IMR-90 (cell line): Measurements from ENCODE around the gene RUNX3.

Source experiments
- BHLHE40 ChIP-seq: fragments of 150-350 bp; IDR thresholded peaks from 2 replicates; pipeline ENCODE4 v1.6.1; 2016; ENCODE audit warnings: mild to moderate bottlenecking, low read depth, low read length
- CEBPB ChIP-seq: IDR thresholded peaks from 2 replicates; pipeline ENCODE4 v1.6.1; 2012; ENCODE audit warnings: low read depth, low read length, improper control_type of control experiment
- CHD1 ChIP-seq: IDR thresholded peaks from 2 replicates; pipeline ENCODE4 v1.6.1; 2012; ENCODE audit warnings: low read depth, low read length, improper control_type of control experiment
- FOS ChIP-seq: fragments of 150-350 bp; IDR thresholded peaks from 2 replicates; pipeline ENCODE4 v1.6.1; 2016; ENCODE audit warnings: low read depth, low read length
- MAZ ChIP-seq: IDR thresholded peaks from 2 replicates; pipeline ENCODE4 v1.6.1; 2012; ENCODE audit warnings: low read depth, mild to moderate bottlenecking, low read length, improper control_type of control experiment, moderate library complexity, borderline replicate concordance
- MXI1 ChIP-seq: IDR thresholded peaks from 2 replicates; pipeline ENCODE4 v1.6.1; 2012; ENCODE audit warnings: low read depth, mild to moderate bottlenecking, low read length, moderate library complexity, borderline replicate concordance
- POLR2A ChIP-seq: IDR thresholded peaks from 2 replicates; pipeline ENCODE4 v1.6.1; 2012; ENCODE audit warnings: mild to moderate bottlenecking, low read depth, low read length
- RAD21 ChIP-seq: IDR thresholded peaks from 2 replicates; pipeline ENCODE4 v1.6.1; 2012; ENCODE audit warnings: low read length, improper control_type of control experiment
- RCOR1 ChIP-seq: IDR thresholded peaks from 2 replicates; pipeline ENCODE4 v1.6.1; 2012; ENCODE audit warnings: mild to moderate bottlenecking, low read length, improper control_type of control experiment; ENCODE audit not compliant: insufficient replicate concordance
- SMC3 ChIP-seq: fragments of 150-350 bp; IDR thresholded peaks from 2 replicates; pipeline ENCODE4 v1.6.1; 2016; ENCODE audit warnings: low read depth, mild to moderate bottlenecking, antibody characterized with exemption, low read length, moderate library complexity
- TF ChIP-seq, protein P1 (sequence below): fragments of 150-350 bp; IDR thresholded peaks from 2 replicates; pipeline ENCODE4 v1.6.1; 2016; ENCODE audit warnings: low read depth, mild to moderate bottlenecking, low read length, moderate library complexity, borderline replicate concordance
- TF ChIP-seq, protein P2 (sequence below): conservative IDR thresholded peaks from 2 replicates; pipeline ENCODE4 v1.5.1; 2012; ENCODE audit warnings: mild to moderate bottlenecking, low read depth, low read length, improper control_type of control experiment
- TF ChIP-seq, protein P3 (sequence below): fragments of 150-350 bp; IDR thresholded peaks from 2 replicates; pipeline ENCODE4 v1.6.1; 2017; ENCODE audit warnings: mild to moderate bottlenecking, antibody characterized with exemption, low read length, low read depth

DNA sequence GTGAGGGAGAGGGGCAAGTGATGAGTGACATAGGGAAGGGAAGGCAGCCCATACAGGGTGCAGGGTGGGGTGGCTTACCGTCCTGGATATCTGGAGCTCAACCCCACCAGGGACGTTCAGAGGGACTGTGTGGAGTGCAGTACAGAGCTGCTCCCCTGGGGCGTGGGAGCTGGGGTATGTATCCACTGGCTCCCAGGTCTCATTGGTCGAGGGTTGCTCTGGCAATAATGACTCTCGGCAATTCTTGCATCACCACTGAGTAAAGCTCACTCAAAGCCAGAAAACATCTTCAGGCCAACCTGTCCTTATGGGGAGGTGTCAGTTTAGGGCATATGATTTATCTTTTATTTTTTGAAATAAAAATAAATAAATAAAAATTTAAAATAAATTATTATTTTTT, 43.2 kb upstream of the RUNX3 start:
- TF ChIP-seq POLR2A (no peak), RAD21 (no peak), CEBPB (peak; percentile 34; the same call in 1 of the 2 replicates), CHD1 (no peak), SMC3 (no peak), MAZ (no peak), RCOR1 (no peak), FOS (no peak), MXI1 (no peak), BHLHE40 (no peak)
- TF ChIP-seq, protein P1, sequence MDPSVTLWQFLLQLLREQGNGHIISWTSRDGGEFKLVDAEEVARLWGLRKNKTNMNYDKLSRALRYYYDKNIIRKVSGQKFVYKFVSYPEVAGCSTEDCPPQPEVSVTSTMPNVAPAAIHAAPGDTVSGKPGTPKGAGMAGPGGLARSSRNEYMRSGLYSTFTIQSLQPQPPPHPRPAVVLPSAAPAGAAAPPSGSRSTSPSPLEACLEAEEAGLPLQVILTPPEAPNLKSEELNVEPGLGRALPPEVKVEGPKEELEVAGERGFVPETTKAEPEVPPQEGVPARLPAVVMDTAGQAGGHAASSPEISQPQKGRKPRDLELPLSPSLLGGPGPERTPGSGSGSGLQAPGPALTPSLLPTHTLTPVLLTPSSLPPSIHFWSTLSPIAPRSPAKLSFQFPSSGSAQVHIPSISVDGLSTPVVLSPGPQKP, result no peak
- TF ChIP-seq, protein P2, sequence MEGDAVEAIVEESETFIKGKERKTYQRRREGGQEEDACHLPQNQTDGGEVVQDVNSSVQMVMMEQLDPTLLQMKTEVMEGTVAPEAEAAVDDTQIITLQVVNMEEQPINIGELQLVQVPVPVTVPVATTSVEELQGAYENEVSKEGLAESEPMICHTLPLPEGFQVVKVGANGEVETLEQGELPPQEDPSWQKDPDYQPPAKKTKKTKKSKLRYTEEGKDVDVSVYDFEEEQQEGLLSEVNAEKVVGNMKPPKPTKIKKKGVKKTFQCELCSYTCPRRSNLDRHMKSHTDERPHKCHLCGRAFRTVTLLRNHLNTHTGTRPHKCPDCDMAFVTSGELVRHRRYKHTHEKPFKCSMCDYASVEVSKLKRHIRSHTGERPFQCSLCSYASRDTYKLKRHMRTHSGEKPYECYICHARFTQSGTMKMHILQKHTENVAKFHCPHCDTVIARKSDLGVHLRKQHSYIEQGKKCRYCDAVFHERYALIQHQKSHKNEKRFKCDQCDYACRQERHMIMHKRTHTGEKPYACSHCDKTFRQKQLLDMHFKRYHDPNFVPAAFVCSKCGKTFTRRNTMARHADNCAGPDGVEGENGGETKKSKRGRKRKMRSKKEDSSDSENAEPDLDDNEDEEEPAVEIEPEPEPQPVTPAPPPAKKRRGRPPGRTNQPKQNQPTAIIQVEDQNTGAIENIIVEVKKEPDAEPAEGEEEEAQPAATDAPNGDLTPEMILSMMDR, result no peak
- TF ChIP-seq, protein P3, sequence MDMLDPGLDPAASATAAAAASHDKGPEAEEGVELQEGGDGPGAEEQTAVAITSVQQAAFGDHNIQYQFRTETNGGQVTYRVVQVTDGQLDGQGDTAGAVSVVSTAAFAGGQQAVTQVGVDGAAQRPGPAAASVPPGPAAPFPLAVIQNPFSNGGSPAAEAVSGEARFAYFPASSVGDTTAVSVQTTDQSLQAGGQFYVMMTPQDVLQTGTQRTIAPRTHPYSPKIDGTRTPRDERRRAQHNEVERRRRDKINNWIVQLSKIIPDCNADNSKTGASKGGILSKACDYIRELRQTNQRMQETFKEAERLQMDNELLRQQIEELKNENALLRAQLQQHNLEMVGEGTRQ, result no peak
